Ovary (tissue), 3 donors: ENCODE data around the gene PHKA2.

Experiments used
- CTCF ChIP-seq, 3 donors: fragments of 450-650 bp in 2 of 3; fragments of 200-600 bp in 1 of 3; IDR thresholded peaks; one replicate each; pipeline versions ENCODE4 v1.5.1 to v1.8.0; 2016 to 2022; ENCODE audit warnings: antibody characterized with exemption in 3 of 3, mild to moderate bottlenecking in 1 of 3
- EP300 ChIP-seq: sonication (generic); formaldehyde crosslinking; IDR thresholded peaks from one replicate; pipeline ENCODE4 v1.6.1; 2017; ENCODE audit warnings: antibody characterized with exemption
- donor health status: DM: no; HTN: no; CAD: no.

GRCh38 chrX:18961686-18962085 lies 22.2 kb downstream of the PHKA2 start:
- TF ChIP-seq CTCF (IDR thresholded peaks at IDR 0.05) (no peak), EP300 (no peak)
